ENCODE measurements around the gene HSP90AA1. TPM values are rescaled to one million over a fixed set of nuclear protein-coding genes. Genes with fewer than 3 reads are reported as not detected.

HSP90AA1 gene
- total and polyA plus RNA-seq, 2 of the 8 experiments (the other 6 are each of a cell fraction or from before 2014, with no cell fraction given), result 339 to 878 TPM

DNA sequence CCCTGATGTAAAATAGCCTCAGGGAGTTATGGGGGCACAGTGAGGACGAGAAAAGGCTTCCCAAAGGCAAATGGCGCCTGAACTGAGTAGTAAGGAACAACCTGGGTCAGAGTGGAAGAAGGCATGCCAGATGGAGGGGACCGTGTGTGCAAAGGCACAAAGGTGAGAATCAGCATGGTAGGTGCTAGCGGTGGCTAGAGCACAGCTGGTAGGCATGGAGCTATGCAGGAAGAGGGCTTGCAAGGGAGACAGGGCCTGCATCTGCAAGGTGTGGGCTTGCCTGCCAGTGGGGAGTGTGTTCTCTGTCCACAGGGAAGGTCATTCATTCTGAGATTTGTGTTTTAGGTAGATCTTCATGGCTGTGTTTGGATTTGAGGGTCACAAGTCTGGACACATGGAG lies 18.5 kb upstream of the HSP90AA1 start (continued):
- TF ChIP-seq, protein P1, sequence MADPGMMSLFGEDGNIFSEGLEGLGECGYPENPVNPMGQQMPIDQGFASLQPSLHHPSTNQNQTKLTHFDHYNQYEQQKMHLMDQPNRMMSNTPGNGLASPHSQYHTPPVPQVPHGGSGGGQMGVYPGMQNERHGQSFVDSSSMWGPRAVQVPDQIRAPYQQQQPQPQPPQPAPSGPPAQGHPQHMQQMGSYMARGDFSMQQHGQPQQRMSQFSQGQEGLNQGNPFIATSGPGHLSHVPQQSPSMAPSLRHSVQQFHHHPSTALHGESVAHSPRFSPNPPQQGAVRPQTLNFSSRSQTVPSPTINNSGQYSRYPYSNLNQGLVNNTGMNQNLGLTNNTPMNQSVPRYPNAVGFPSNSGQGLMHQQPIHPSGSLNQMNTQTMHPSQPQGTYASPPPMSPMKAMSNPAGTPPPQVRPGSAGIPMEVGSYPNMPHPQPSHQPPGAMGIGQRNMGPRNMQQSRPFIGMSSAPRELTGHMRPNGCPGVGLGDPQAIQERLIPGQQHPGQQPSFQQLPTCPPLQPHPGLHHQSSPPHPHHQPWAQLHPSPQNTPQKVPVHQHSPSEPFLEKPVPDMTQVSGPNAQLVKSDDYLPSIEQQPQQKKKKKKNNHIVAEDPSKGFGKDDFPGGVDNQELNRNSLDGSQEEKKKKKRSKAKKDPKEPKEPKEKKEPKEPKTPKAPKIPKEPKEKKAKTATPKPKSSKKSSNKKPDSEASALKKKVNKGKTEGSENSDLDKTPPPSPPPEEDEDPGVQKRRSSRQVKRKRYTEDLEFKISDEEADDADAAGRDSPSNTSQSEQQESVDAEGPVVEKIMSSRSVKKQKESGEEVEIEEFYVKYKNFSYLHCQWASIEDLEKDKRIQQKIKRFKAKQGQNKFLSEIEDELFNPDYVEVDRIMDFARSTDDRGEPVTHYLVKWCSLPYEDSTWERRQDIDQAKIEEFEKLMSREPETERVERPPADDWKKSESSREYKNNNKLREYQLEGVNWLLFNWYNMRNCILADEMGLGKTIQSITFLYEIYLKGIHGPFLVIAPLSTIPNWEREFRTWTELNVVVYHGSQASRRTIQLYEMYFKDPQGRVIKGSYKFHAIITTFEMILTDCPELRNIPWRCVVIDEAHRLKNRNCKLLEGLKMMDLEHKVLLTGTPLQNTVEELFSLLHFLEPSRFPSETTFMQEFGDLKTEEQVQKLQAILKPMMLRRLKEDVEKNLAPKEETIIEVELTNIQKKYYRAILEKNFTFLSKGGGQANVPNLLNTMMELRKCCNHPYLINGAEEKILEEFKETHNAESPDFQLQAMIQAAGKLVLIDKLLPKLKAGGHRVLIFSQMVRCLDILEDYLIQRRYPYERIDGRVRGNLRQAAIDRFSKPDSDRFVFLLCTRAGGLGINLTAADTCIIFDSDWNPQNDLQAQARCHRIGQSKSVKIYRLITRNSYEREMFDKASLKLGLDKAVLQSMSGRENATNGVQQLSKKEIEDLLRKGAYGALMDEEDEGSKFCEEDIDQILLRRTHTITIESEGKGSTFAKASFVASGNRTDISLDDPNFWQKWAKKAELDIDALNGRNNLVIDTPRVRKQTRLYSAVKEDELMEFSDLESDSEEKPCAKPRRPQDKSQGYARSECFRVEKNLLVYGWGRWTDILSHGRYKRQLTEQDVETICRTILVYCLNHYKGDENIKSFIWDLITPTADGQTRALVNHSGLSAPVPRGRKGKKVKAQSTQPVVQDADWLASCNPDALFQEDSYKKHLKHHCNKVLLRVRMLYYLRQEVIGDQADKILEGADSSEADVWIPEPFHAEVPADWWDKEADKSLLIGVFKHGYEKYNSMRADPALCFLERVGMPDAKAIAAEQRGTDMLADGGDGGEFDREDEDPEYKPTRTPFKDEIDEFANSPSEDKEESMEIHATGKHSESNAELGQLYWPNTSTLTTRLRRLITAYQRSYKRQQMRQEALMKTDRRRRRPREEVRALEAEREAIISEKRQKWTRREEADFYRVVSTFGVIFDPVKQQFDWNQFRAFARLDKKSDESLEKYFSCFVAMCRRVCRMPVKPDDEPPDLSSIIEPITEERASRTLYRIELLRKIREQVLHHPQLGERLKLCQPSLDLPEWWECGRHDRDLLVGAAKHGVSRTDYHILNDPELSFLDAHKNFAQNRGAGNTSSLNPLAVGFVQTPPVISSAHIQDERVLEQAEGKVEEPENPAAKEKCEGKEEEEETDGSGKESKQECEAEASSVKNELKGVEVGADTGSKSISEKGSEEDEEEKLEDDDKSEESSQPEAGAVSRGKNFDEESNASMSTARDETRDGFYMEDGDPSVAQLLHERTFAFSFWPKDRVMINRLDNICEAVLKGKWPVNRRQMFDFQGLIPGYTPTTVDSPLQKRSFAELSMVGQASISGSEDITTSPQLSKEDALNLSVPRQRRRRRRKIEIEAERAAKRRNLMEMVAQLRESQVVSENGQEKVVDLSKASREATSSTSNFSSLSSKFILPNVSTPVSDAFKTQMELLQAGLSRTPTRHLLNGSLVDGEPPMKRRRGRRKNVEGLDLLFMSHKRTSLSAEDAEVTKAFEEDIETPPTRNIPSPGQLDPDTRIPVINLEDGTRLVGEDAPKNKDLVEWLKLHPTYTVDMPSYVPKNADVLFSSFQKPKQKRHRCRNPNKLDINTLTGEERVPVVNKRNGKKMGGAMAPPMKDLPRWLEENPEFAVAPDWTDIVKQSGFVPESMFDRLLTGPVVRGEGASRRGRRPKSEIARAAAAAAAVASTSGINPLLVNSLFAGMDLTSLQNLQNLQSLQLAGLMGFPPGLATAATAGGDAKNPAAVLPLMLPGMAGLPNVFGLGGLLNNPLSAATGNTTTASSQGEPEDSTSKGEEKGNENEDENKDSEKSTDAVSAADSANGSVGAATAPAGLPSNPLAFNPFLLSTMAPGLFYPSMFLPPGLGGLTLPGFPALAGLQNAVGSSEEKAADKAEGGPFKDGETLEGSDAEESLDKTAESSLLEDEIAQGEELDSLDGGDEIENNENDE (IDR thresholded peaks at IDR 0.05; ENCODE audit: insufficient replicate concordance, low read length), result no peak
- TF ChIP-seq JUN (IDR thresholded peaks at IDR 0.05; ENCODE audit: low read depth, low read length) (no peak), RAD21 (IDR thresholded peaks at IDR 0.05 in 1 of 2, conservative IDR thresholded peaks at IDR 0.05 in 1 of 2; ENCODE audit: low read depth in 2 of 2, low read length in 2 of 2) (no peak), CEBPB (IDR thresholded peaks at IDR 0.05; ENCODE audit: low read depth, low read length) (no peak), MAFK (IDR thresholded peaks at IDR 0.05; ENCODE audit: low read depth, low read length) (no peak), KDM5A (IDR thresholded peaks at IDR 0.05; ENCODE audit: low read length) (no peak), TCF12 (IDR thresholded peaks at IDR 0.05; ENCODE audit: low read depth, low read length) (no peak), HDAC6 (IDR thresholded peaks at IDR 0.05; ENCODE audit: low read depth, low read length) (no peak)

All from H1 (cell line).